Fibroblast of skin of right biceps (primary cell): ENCODE measurements around the gene APC2.
"Not testable (repeated sequence)": the region's sequence is repeated elsewhere in the genome, so short reads cannot be mapped to it uniquely, and the experiment has no call there.

Experiments
- DNase-seq: peaks from one replicate; pipeline ENCODE4 v3.0.0-alpha.2; 2013

The APC2 gene

DNA sequence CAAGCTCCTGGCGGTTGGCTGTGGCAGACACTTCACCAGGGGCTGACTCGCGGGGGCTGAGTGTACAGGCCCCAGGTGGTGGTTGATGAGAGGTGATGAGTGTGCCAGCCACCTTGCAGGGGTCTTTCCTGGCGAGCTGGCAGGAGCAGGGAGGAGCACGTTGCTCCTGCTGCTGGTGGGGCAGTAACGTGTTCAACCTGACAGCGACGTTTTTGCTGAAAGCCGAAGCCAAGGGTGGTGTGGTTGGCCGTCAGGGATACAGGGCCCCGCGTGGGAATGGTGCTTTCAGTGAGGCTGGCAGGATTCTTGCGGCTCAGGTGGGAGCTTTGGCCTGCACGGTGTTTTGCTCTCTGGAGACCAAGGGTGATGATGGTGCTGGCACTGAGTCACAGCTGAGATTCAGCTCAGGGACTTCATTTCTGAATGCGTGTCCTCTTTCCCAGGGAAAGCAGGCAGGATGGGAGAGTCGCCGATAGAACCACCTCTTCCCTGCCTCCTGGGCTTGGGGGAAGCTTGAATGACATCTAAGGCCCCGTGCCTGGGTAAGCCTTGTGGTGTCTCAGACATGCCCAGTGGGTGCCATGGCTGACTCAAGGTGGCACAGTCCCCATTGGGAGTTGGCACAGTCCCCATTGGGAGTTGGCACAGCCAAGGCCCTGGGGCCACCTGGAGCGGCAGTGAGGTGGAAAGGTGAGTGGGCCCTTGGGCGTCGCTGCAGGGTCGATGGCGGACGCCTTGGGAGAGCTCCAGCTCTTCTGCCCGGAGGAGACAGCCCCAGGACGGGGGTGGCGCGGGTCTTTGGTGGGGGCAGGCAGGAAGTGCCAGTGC is 33.7 kb upstream of the APC2 start:
- peak; percentile 23 for DNase-seq

DNA sequence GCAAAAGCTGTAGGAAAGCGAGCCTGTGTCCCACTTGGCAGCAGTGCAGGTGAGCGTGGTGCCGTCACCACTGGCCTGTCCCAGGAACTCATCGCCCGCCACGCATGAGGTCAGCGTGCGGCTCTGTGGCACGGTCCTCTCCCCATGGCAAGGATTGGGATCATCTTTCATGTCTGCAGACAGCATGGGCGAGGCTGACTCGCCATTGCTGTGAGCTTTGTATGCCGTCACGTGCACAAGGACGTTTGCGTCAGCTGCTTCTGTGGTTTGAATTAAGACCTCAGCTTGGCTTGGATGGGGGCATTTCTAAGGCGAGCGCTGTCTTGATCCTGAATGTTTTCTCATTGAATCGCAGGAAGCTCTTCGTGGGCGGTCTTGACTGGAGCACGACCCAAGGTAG is 32.8 kb upstream of the APC2 start:
- peak; percentile 63 for DNase-seq

DNA sequence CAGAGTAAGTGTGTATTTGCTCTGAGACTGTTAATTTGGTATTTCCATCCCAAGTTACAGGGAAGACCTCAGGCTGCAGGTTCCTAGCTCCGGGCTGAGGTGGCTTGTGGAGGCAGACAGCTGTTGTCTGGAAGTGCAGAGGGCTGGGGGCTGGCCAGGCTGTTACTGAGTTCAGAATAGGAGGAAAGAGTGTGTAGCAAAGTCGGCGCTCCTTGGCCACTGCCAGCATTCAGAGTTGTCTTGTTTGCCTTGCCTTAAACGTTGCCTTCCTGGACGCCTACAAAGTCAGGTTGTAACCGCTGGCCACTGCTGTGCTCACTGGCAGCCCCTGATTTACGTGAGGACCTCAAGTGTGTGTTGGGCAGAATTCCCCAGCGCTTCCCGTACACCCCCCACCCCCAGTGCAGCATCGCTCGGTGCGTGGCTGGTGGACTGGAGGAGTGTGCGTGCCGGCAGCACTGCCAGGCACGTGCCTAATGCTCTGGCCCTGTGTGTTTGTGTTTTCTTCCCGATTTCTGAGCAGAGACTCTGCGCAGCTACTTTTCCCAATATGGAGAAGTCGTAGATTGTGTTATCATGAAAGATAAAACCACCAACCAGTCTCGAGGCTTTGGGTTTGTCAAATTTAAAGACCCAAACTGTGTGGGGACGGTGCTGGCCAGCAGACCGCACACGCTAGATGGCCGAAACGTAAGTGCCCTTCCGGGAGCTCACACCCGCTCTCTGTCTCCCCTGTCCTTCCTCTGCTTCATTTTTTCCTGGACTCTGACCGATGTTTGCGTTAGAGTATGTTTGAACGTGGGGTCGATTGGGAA is 32.0 kb upstream of the APC2 start:
- DNase-seq = no peak

DNA sequence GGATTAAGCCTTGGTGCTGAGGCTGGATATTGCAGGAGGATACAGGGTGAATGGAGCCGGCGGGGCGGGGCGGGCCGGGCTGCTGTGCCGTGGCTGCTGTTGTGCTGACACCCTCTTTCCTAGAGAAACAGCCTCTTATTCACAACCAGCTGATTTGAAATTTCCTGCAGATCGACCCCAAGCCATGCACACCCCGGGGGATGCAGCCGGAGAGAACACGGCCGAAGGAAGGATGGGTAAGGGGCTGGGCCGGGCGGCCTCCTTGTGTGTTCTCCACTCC is 31.5 kb upstream of the APC2 start:
- no peak for DNase-seq

DNA sequence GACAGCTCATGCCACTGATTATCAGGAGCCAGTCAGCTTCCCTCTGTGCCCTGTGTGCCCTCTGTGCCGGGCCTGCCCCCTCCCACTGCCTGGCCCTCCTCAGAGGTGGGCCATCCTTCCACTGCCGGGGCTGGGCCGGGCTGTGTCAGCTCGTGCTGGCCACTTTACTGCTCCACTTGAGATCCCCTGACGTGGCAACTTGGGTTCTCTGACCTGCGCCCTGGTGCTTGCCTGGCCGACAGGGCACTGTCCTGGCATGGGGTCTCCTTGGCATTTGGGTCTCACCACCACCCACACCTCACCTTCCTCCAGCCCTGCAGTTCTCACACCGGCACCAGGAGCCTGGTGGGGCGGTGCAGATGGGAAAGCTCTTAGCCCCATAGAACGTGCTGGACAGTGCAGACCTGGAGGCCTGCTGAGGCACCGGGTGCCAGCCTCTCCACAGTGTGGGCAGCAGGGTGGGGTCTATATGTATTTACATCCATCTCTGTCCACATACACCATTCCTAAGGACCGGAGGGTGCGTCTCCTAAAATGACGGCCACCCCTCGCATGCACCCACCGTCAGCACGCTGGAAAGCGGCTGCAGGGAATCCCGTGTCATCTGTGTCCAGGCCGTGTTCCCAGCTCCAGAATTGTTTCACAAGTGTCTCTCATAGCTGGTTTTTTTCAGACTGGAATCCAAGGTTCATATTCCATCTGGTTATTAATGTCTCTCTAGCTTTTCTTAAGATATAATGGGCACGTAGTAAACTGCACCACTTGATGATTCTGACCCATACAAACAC is 30.8 kb upstream of the APC2 start:
- no peak for DNase-seq

DNA sequence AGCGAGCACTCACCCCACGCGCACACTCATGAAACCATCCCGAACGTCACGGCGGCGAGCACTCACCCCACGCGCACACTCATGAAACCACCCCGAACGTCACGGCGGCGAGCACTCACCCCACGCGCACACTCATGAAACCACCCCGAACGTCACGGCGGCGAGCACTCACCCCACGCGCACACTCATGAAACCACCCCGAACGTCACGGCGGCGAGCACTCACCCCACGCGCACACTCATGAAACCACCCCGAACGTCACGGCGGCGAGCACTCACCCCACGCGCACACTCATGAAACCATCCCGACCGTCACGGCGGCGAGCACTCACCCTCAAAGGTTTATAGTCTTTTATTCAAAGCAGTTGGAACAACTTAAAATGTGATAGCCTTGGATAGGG is 29.8 kb upstream of the APC2 start:
- DNase-seq = not testable (repeated sequence)

DNA sequence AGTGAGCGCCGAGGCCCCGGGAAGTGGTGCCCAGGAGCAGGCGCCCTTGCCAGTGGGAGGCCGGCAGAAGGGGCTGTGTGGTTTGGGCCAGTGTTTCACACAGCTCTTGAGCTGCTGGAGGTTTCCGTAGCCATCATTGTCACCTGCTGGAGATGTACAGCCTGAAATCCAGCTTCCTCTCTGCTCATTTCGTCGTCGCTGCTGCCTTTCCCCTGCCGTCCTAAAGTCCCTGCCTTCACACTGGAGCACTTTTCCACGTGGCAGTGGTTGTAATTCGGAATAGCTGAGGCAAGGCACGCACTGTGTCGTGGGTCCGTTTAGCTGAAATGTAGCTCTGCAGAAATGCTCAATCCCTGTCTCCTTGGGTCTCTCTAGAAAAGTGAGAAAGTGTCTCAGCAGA is 29.3 kb upstream of the APC2 start:
- no peak for DNase-seq

DNA sequence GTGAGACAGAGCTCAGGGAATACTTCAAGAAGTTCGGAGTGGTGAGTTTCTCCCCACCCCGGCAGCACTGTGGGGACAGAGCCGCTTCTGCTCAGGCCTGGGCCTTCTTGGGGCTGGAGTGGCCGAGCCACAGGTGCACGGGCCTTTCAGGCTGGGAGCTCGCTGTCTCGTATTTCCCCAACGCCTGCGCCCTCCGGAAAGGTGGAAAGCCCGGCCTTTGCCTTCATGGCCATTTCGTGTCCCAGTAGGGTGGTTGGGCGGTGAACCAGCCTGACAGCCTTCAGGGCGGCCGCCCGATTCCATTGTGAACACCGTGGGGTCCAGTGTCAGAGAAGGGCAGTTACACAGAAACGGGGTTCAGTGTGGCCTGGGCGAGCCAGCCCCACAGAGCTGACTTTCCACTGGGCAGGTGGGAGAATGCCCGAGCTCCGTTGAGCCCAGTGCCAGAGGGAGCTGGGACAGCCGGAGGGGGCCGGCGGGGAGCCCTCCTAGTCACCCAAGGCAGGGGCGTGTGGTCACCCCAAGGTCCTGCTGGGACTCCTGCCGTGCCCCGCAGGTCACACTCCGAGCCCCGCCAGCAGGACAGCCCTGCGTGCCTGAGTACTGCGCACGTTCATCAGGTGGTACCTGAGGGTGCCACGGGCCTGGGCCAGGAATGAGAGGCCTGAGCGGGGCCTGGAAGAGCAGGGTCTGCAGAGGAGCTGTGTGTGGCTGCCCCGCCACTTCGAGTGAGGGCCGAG is 28.5 kb upstream of the APC2 start:
- DNase-seq = no peak

DNA sequence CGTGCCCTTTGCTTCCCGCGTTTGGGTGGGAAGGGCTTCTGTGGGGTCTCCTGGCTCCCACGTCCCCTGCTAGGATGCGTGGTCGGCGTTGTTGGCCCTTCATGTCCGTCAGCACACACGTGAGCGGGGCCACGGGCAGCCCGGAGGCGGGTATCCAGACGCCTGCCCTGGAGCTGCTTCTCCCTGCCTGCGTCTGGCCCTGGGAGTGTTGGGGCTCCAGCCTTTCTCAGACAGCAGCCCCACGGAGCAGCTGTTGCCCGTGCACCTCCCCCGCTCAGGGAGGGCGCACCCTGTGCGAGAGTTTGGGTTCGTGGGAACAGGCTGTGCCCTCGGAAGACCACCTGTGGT is 28.0 kb upstream of the APC2 start:
- no peak for DNase-seq

DNA sequence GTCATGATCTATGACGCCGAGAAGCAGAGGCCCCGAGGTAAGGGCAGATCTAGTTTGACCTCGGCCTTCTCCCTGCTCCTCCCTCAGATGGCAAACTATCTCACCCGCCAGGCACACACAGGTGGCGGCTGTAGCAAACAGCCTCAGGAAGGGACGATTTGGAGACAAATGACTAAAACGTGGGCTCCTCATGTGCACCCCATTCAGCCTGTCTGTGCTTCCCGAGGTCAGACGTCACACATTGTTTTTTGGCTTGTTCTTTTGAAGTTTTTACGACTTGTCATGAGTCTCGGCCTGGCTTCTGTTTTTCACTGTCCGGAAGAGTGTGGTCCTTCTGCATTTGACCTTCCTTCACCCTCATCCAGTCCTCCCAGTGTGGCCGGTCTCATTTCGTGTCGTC is 27.6 kb upstream of the APC2 start:
- no peak for DNase-seq

DNA sequence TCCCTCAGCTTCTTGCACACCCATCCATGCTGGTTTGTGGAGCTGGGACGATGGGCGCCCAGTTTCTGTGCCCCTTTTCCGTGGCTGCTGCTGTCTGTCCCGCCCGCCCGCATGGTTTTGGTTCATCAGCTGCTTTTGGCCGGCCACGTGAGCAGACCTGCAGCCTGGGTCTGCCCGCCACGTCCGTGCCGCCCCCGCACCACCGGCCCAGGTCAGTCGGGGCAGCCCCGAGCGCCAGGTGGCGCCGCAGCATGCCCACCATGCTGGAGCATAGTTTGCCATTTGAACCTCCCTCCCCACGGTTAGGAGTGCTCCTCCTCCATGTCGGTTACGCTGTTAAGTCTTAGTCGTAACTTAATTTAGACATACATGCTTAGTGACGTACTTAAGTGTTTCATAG is 27.0 kb upstream of the APC2 start:
- DNase-seq = no peak

DNA sequence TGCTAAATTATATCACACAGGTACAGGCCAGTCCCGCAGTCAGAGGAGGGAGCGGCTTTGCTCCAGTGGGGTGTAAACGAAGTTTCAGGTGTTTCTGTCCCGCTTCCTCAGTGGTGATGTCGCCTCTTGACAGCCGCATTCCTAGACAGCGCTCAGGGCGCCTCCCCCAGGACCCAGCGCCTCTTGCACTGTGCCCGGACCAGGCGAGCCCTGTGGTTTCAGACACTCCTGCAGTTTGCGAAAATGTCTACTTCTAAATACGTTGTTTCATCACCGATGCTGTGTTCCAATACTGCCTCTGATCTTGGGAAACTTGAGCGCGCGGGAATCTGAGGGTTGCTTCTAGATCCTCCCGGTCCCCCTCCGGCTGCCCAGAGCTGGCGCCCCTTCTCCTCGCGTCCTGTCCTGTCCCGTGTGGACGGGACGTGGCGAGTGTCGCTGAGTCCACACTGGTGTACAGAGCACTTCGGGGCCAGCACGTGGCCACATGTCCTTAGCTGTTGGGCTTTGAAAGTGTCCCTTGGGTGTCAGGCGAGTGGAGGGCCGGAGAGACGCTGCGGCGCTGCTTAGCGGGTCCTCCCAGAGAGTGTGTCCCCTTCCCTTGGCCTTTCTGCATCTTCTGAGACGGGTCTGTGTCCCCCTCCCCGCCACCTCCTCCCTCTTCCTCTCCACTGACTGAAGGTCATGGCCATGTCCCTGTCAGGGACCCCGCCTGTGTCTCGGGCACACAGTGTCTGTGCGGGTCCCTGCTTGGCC is 26.3 kb upstream of the APC2 start:
- no peak for DNase-seq

DNA sequence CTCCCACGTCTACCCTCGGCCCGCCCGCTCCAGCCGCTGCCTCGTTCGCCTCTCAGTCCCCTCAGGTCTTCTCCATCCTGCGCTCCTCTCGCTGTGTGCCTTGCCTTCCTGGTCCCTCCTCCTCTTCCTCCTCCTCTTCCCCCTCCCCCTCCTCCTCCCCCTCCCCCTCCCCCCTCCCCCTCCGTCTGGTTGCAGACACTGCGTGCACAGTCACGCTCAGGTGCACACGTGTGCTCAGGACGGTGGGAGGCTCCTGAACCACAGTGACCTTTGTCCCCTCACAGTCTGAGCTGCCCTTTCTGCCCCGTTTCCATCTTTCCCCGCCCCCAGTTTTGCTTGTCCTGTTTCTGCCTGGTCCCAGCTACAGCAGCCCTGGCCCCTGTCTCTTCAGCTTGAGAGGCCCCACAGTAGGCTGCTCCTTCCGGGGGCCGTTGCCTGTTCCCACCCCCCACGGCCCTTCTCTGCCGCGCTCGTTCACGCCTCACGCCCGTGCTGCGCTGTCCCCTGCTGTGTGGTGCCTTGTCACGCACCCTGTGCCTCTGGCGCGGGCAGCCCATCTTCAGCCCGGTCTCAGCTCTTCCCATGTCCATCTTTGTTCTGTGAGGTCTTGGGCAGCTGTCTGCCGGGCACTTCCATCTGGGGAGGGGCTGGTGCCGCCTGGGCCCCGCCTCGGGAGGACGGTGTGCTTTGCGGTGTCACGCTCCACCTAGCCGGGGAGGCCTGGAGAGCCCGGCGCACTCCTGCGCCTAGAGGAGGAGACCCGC is 25.5 kb upstream of the APC2 start:
- no peak for DNase-seq

DNA sequence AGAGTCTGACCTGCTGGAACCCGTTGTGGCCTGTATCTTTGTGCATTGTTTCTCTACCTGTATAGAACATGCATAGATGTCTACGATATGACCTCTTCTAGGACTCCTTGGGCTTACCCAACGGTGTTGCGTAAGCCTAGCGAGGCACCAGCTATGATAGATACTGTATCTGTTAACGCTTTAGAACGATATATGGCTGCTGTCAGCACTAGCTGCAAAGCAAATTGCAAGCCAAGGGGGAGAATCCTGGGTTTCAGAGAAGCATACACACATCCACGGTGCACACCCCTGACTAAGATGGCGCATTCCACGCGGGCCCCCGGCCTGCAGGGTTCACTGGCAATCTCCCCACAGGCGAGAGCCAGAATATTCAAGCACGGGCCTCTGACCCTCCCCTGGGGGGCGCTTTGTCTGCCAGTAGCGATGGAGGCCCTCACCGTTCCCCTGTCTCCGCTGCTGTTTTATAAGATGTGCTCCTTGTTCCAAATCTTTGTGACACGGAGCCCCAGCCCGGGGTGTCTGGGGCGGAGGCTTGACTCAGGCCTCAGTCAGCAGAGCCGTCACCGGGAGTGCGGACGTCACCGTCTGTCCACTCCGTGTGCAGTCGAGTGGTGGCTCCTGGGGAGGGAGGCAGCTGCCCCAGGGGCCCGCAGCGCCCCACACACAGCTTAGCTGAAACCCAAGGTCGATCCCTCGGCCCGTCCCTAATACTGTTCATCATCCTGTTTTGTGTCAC is 24.7 kb upstream of the APC2 start:
- peak; percentile 27 for DNase-seq

DNA sequence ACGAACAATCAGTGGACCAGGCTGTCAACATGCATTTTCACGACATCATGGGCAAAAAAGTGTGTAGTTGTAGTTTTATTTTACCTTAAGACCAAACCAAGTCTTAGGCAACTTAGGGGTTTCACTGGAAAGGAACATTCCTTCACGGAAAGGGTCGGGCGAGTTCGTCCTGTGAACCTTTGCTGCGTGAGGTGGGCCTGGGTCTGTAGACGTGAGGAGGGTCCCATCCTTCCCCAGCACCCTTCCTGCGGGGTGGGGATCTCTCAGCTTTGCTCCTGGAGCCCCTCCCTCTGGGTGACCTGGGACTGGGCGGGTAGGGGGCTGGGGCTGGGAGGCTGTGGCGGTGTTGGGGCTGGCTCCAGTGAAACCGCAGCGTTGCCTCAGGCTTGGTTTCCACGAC is 24.0 kb upstream of the APC2 start:
- DNase-seq = no peak

DNA sequence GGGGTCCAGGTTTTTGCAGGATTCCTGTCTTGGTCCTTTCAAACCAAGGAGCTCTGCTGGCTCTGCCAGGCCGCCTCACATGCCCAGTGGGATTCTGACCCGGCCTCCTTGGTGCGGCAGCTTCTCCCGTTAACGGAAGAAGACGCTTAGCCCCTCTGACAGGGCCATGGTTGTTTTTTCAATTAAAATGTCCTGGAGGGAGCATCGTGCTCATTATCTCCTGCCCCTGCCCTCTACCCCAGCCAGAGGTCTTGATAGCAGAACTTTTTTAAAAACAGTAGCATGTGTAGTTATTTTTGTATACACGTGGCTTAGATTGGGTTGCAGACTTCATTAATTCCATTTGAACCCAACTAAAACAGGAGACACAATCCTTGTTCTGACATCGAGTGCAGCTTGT is 23.2 kb upstream of the APC2 start:
- DNase-seq = no peak

DNA sequence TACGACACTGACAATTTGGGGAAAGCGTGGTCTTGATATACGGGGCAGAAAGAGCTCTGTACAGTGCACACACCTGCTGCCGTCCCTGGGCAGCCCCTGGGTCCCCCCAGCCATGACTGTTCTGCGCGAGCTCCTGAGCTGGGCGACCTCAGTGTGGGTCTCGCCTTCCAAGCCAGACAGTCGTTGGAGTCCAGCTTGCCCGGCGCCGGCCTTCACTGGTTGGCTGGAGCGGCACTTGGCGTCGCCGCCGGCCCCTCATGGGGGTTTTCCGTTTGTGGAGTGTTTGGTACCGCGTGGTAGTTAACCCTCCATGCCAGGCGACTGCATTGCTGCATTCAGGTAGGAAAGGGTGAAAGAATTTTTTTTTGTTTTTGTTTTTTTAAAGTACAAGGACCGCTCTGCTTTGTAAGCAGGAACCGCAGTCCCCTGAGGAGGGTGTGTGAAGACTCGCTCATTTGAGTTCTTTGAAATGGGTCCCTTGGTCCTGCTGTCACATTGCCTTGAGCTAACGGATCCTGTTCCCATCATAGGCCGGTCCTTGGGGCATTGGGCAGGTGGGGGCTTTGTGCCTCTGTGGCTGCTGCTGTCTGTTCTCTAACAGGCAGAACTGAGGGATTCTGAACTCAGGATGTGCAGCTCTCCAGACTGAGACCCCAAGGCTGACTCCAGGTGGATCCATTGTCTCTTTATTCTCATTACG is 22.6 kb upstream of the APC2 start:
- DNase-seq = no peak

DNA sequence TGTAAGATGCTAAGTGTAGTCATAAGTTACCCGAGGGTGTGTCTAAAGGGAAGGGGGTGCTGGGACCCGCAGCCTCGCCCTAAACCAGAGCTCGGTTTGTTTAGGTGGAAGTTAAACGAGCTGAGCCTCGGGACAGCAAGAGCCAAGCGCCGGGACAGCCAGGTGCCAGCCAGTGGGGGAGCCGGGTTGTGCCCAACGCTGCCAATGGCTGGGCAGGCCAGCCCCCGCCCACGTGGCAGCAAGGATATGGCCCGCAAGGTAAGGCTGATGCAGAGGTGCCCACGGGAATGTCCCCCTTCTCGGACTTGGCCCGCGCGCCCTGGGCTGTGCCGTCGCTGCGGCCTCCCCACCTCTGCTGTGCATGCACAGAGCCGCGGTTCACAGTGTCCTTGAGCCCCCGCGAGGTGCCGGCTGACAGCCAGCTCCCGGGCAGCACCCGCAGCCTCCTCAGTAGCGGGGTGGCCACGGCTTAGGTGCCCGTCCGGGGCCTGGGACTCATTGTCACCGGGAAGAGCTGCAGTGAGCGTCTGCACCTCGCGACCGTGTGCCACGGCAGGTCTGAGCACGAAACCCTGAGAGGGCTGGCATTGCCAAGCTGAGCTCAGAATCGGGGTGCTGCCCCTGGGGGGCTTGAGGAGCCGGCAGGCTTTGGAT is 21.1 kb upstream of the APC2 start:
- DNase-seq = no peak

DNA sequence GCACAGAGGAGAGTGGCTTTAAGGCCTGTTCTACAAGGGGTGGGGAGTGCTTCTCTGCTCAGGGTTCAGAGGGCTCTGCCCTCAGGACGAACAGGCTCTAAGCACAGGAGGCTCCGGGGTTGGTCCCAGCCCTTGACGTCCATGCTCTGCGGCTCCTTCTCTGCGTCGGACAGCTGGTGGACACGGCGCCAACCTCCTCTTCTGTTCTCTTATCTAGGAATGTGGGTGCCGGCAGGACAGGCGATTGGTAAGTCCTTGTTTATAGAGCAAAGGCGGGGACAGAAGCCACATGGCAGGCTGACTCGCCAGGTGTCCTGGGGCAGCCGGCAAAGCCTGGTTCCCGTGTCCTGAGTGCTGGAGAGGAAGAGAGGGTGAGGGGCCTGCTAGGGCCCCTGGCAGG is 20.2 kb upstream of the APC2 start:
- DNase-seq = no peak

DNA sequence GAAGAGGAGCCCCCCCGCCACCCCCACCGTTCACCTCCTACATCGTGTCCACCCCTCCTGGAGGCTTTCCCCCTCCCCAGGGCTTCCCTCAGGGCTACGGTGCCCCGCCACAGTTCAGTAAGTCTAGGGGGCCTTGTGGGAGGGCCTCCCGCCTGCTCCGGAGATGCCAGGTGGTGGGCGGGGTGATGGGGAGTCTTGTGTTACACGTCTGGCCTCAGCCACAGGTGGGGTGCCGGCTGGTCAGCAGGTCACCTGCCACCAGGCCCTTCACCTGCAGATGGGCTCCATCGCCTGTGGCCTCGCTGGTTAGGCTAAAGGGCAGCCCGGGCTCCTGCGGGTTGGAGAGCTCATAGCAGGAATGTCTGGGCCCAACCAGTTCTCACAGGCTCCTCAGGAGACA is 19.7 kb upstream of the APC2 start:
- no peak for DNase-seq
